MG63 (cell line): ENCODE results near the gene CCDC106. TPM values are rescaled to one million over a fixed set of nuclear protein-coding genes. Genes with fewer than 3 reads are reported as not detected.

Source experiments
- DNase-seq: peaks from one replicate; pipeline ENCODE4 v3.0.0-alpha.2; 2020
- H3K27me3 ChIP-seq: fragments of 250-450 bp; sonication (Bioruptor Pico); 2 replicates; pipeline ENCODE4 v1.5.1; 2020; ENCODE audit warnings: mild to moderate bottlenecking, moderate library complexity
- H3K36me3 ChIP-seq: fragments of 250-450 bp; sonication (Bioruptor Pico); 2 replicates; pipeline ENCODE4 v1.5.1; 2020; ENCODE audit warnings: mild to moderate bottlenecking, moderate library complexity
- H3K4me3 ChIP-seq: fragments of 250-450 bp; sonication (Bioruptor Pico); 2 replicates; pipeline ENCODE4 v1.5.1; 2020; ENCODE audit warnings: mild to moderate bottlenecking, moderate library complexity
- H3K9me3 ChIP-seq: fragments of 250-450 bp; sonication (Bioruptor Pico); 2 replicates; pipeline ENCODE4 v1.5.1; 2020; ENCODE audit warnings: mild to moderate bottlenecking, moderate library complexity
- total RNA-seq: library from RNA; depleted of rRNA; stranded (reverse); fragments of >200 nt; shearing (Covaris generic); gene quantifications from 2 replicates; pipeline ENCODE4 v1.2.3, GENCODE V29; 2014; ENCODE audit warnings: low replicate concordance

Gene CCDC106
- total RNA-seq, 1 experiment from 2014 or later, result 4.8 TPM

DNA sequence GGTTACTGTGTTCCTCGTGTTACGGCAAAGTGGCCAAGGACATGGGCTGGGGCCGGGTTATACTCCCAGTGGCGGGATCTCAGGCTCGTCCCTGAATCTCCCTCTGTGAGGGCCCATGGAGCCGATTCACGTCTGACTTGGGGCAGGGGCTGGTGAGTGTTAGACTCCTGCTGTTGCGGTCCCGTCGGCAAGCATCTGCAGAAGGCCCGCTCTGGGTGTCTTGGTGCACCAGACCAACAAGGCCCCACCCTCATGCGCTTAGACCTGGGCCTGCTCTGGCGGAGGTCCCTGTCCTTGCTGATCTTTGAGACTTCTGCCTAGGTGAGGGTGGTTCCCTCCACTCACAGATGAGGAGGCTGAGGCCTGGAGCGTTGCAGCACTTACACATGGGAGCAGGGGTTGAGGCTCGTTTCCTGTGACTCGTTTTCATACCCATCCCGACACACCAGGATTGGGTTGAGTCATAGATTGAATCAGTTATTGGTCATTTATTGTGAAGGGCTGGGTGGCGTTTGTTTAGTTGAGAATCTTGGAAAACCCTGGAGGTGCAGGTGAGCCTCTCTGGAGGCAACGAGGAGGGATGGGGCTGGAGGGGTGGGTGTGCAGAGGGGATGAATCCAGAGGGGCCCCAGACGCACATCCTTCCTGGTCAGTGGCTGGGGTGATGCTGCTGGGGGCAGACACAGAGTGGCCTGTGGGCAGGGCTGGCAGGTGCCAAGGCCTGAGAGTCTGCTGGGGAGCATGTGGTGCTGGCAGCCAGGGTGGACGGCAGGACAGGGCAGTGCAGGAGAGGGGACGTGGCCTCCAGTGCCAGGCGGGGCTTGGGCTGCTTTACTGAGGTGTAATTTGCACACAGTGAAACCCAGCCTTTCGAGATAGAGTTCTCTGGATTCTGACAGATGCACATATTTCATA is 31.6 kb downstream of the CCDC106 start:
- DNase-seq, result peak; percentile 33
- Histone ChIP-seq H3K4me3 (no peak overlapping the region), H3K36me3 (peaks cover 82% of the 10 kb centered on the region), H3K27me3 (no peaks in the 10 kb centered on the region), H3K9me3 (no peaks in the 10 kb centered on the region)

DNA sequence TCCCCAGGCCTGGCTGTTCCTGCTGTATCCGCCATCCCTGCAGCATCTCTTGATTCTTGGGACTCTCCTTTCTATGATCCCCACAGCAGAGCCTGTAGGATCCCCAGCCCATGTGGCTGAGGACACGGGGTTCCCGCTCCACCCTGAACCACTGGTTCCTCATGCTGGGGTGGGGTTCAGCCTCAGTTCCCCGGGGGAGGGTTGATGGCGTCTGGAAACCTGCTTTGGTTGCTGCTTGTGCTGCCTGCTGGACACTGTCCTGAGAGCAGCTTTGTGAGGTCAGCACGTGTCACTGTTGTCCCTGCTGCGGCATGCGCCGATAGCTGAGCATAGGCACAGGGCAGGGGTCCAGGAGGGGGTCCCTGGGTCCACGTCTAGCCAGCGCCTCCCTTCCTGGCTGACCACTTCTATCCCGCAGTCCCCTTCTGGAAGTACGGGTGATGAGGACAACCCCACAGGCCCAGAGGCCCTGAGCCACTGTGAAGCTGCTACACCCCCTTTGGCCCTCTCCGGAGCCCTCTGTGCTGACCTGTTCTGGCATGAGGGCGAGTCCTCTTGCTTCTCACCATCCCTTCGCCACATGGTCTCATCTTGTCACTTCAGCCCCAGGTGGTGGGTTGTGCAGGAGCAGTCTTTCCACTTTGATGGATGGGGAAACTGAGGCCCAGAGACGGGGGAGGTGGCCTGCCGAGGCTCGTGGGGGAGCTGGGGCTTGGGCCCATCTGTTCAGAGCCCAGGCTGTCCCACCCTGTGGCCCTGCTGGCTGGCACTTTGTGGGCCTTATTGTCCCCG is 32.5 kb downstream of the CCDC106 start:
- Histone ChIP-seq H3K9me3 (no peaks in the 10 kb centered on the region), H3K4me3 (no peak overlapping the region), H3K27me3 (no peaks in the 10 kb centered on the region), H3K36me3 (peaks cover 89% of the 10 kb centered on the region)
- no peak for DNase-seq

- Histone ChIP-seq H3K9me3 (no peaks in the 10 kb centered on the region), H3K27me3 (no peaks in the 10 kb centered on the region), H3K4me3 (no peak overlapping the region), H3K36me3 (peaks cover 96% of the 10 kb centered on the region)
- no peak for DNase-seq
Measured at GRCh38 chr19:55681131-55682092, 33.4 kb downstream of the CCDC106 start.

- DNase-seq, result no peak
- Histone ChIP-seq H3K4me3 (no peak overlapping the region), H3K9me3 (no peaks in the 10 kb centered on the region), H3K36me3 (peaks cover 85% of the 10 kb centered on the region), H3K27me3 (no peaks in the 10 kb centered on the region)
Measured at GRCh38 chr19:55683449-55684261, 35.6 kb downstream of the CCDC106 start.

- Histone ChIP-seq H3K4me3 (no peak overlapping the region), H3K9me3 (no peaks in the 10 kb centered on the region), H3K27me3 (no peaks in the 10 kb centered on the region), H3K36me3 (peaks cover 81% of the 10 kb centered on the region)
- DNase-seq, result no peak
Measured at GRCh38 chr19:55684946-55685681, 37.1 kb downstream of the CCDC106 start.

DNA sequence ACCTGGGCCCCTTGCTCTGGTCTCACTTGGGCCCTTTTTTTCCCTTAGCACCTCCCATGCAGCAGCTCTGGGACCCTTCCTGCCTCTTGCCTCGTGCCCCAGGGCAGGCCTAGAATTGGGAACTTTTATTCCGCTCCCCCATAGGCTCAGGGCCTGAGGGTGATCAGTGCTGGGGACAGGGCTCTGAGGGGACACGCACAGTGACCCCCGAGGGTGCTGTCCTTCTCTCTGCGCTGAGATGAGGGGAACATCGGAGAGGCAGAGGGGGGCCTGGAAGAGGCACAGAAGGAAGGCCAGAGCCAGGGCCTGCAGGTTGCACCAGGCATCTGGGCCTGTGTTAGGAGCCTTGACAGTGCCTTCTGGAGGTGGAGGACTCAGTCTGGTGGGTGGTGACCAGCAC is 37.8 kb downstream of the CCDC106 start:
- no peak for DNase-seq
- Histone ChIP-seq H3K4me3 (no peak overlapping the region), H3K9me3 (no peaks in the 10 kb centered on the region), H3K27me3 (no peaks in the 10 kb centered on the region), H3K36me3 (peaks cover 81% of the 10 kb centered on the region)

DNA sequence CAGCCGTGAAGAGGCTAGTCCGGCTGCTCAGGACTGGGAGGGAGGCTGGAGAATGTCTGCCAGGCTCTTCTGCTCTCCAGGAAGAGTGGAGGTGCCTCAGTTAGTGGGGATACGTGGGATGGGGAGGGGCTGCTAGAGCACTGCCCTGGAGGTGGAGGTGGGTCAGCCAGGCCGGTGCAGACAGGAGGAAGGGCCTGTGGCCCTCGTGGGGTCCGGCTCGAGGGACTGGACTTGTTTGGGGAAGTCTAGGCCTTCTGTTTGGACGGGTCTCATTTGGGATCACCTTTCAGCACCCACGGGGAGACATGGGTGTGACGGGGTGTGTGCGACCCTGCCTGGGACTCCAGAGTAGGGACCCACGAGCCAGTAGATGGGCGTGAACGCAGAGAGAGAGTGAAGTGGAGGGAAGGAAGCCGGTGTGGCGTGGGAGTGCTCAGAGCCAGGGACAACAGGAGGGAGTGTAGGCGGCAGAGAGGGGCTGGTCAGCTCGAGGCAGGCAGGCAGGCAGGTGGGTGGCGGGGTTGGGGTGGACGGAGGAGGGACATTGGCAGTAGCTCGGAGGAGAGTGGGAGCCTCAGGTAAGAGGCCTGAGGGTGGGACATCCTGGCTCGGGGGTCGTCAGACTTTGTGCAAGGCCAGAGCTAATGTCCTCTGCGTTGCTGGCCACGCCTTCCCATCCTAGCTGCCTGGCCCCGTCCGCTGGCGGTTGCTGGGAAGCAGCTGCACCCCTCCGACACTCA is 38.5 kb downstream of the CCDC106 start:
- Histone ChIP-seq H3K4me3 (no peak overlapping the region), H3K9me3 (no peaks in the 10 kb centered on the region), H3K36me3 (peaks cover 74% of the 10 kb centered on the region), H3K27me3 (no peaks in the 10 kb centered on the region)
- DNase-seq, result no peak

DNA sequence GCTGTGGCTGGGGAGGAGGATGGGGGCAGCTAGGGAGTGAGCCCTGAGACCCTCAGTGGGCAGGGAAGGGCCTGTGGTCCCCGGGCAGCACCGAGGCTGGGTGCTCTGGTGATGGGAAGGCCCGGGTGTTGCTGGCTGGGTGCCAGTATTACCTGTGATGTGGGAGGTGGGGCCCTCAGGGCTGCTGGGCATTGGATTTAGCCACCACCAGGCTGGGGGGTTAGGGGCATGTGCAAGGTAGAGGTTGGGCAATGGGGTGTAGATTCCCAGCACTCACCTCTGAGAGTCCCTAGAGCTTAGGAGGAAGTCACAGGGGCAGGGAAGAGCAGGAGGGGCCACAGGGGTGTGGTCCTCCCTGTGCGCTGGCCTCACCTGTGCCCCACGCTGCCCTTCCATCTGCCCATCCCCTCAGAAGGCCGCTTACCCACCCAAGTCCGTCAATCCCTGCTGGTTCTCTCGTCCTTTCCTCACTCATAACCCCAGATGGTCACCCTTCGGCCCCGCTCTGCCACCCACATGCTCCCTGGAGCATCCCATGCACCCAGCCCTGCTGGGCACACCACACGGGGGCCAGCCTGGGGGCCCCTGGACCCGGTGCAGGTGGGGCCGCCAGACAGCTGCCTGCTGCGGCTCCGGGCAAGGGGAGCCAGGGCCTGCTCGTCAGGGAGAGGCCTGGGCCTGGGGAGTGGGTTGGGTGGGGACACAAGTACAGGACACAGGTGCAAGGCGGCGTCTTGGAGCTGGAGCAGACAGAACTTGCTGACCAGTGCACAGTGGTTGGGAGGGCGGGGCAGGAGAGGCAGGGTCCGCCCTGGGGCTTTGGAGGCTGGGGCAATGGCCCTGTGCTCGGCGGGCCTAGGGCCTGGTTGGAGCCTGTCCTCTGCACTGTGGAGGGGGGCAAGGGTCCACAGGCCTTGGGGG is 39.5 kb downstream of the CCDC106 start:
- no peaks in the 10 kb centered on the region for H3K27me3 ChIP-seq
- DNase-seq, result no peak
- no peaks in the 10 kb centered on the region for H3K9me3 ChIP-seq
- H3K4me3 ChIP-seq, result no peak overlapping the region
- H3K36me3 ChIP-seq, result peaks cover 66% of the 10 kb centered on the region

GRCh38 chr19:55688422-55689218 is 40.6 kb downstream of the CCDC106 start:
- no peaks in the 10 kb centered on the region for H3K9me3 ChIP-seq
- no peaks in the 10 kb centered on the region for H3K27me3 ChIP-seq
- peaks cover 61% of the 10 kb centered on the region for H3K36me3 ChIP-seq
- DNase-seq, result no peak
- no peak overlapping the region for H3K4me3 ChIP-seq

DNA sequence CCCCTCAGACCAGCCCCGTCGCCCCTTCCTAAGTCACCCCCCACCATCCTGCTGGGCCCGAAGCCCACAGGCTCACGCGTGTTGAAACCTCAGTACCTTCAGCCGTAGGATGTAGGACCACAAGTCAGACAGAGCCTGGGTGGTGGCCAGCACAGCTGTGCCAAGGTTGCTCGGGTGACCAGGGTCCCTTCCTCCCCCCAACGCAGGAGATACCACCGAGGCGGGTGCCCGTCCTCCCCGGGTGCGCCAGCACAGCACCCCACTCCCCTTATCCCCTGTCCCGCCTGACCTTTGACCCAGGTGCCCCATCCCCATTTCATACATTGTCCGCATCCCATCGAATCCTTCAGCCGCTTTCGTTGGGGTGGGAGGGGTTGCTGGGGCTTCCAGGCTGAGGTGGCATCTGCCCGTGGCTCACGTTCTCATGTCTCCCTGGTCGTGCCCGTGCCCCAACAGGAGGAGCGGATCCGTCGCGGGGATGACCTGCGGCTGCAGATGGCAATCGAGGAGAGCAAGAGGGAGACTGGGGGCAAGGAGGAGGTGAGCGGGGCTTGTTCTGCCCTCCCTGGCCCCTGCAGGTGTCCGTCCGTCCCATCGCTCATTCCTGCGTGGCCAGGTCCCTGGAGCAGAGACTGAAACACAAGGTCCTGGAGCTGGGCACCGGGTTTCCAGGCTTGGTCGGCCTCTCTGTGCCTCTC is 41.5 kb downstream of the CCDC106 start:
- Histone ChIP-seq H3K9me3 (no peaks in the 10 kb centered on the region), H3K27me3 (no peaks in the 10 kb centered on the region), H3K4me3 (no peak overlapping the region), H3K36me3 (peaks cover 56% of the 10 kb centered on the region)
- DNase-seq, result no peak

- Histone ChIP-seq H3K27me3 (no peaks in the 10 kb centered on the region), H3K9me3 (no peaks in the 10 kb centered on the region), H3K36me3 (peaks cover 50% of the 10 kb centered on the region), H3K4me3 (no peak overlapping the region)
- no peak for DNase-seq
Measured at GRCh38 chr19:55690109-55690768, 42.2 kb downstream of the CCDC106 start.
